Peyer's patch (tissue), 4 donors: ENCODE measurements around the gene MINDY4.

ENCODE experiments used
- POLR2A ChIP-seq, 2 donors: fragments of 450-650 bp; IDR thresholded peaks; one replicate each; pipeline ENCODE4 v1.5.1; 2017; ENCODE audit warnings: antibody characterized with exemption in 2 of 2, mild to moderate bottlenecking in 2 of 2, moderate library complexity in 2 of 2
- TF ChIP-seq, protein P1 (sequence below), 6 experiments: fragments of 450-650 bp in 4 of 6; fragments of 200-600 bp in 2 of 6; sonication (generic) in 1 of 6; IDR thresholded peaks; one replicate each; pipeline ENCODE4 v1.5.1; 2017 to 2019; ENCODE audit warnings: antibody characterized with exemption in 6 of 6, mild to moderate bottlenecking in 3 of 6, moderate library complexity in 1 of 6

- TF ChIP-seq, protein P1, sequence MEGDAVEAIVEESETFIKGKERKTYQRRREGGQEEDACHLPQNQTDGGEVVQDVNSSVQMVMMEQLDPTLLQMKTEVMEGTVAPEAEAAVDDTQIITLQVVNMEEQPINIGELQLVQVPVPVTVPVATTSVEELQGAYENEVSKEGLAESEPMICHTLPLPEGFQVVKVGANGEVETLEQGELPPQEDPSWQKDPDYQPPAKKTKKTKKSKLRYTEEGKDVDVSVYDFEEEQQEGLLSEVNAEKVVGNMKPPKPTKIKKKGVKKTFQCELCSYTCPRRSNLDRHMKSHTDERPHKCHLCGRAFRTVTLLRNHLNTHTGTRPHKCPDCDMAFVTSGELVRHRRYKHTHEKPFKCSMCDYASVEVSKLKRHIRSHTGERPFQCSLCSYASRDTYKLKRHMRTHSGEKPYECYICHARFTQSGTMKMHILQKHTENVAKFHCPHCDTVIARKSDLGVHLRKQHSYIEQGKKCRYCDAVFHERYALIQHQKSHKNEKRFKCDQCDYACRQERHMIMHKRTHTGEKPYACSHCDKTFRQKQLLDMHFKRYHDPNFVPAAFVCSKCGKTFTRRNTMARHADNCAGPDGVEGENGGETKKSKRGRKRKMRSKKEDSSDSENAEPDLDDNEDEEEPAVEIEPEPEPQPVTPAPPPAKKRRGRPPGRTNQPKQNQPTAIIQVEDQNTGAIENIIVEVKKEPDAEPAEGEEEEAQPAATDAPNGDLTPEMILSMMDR (IDR thresholded peaks at IDR 0.05): no peak
- TF ChIP-seq POLR2A (IDR thresholded peaks at IDR 0.05): no peak
Measured at GRCh38 chr7:30866939-30867338, 95.7 kb downstream of the MINDY4 start.
